Measurements from ENCODE around the gene MEOX1. TPM values are rescaled to one million over a fixed set of nuclear protein-coding genes. Genes with fewer than 3 reads are reported as not detected.

Gene MEOX1
- total and polyA plus RNA-seq, 2 of the 8 experiments (the other 6 are each of a cell fraction or from before 2014, with no cell fraction given) = not detected

DNA sequence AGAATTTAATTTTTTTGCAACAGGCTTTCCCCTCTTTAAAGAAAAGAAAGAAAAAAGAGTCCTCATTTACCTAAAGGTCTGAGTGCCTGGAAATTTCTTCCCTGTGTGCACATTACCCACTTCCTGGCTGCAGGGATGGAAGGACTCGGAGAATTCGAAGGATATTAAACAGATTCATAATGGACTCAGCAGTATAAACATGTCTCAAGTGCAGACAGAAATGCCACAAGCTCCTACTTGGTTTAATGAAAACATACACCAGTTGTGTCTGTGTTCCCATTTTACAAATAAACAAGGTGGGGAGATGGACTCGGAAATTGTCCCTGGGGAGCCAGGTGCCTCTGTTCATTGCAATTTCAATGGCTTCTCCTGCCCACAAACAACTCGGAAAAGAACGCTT, 47.2 kb downstream of the MEOX1 start:
- DNase-seq (ENCODE audit: low read depth in 1 of 2, low spot score in 2 of 2) = no peak
- peaks cover 0 to 4% of the 10 kb centered on the region in 2 experiments; a peak in 1 of 4 replicates for H3K9me3 ChIP-seq (ENCODE audit: insufficient read depth in 2 of 2, low read depth in 1 of 2, low read length in 1 of 2)
- H3K27me3 ChIP-seq (replicated peaks in 1 of 4; ENCODE audit: control insufficient read depth in 3 of 4, extremely low read depth in 1 of 4, insufficient read depth in 3 of 4, low read length in 3 of 4) = no peaks in the 10 kb centered on the region
- no peak overlapping the region for H2BK15ac ChIP-seq (ENCODE audit: low read length)
- H3K14ac ChIP-seq (ENCODE audit: insufficient read length) = no peak overlapping the region
- FAIRE-seq = no peak
- no peak overlapping the region for H2BK120ac ChIP-seq (replicated peaks; ENCODE audit: low read depth, low read length)
- H3K4me3 ChIP-seq (ENCODE audit: extremely low read depth in 1 of 4, insufficient read depth in 2 of 4, low read depth in 3 of 4, low read length in 4 of 4) = no peak overlapping the region
- no peak overlapping the region for H3K4ac ChIP-seq (replicated peaks; ENCODE audit: insufficient read length, low read depth, low read length)
- H2BK12ac ChIP-seq (ENCODE audit: low read depth, low read length) = no peak overlapping the region
- H3K9ac ChIP-seq (replicated peaks in 1 of 4; ENCODE audit: extremely low read depth in 1 of 4, low read depth in 3 of 4, low read length in 3 of 4) = no peak overlapping the region
- ChIA-PET CTCF (ENCODE audit: partially characterized antibody) (interaction anchor here (0.5 to 1.7 kb wide), 9 partner anchors 10 to 892 kb away, joined by 3 to 7 read pairs (median 3); no protein-coding TSS in a partner anchor), POLR2A (ENCODE audit: partially characterized antibody) (interaction anchor here (1.3 kb wide), 1 partner anchor 14 kb away, joined by 3 read pairs; no protein-coding TSS in a partner anchor)
- no peaks in the 10 kb centered on the region for H3K36me3 ChIP-seq (ENCODE audit: control insufficient read depth in 2 of 4, insufficient read depth in 4 of 4, low read length in 3 of 4)
- H2AK5ac ChIP-seq (ENCODE audit: low read depth, low read length) = no peak overlapping the region
- H4K20me1 ChIP-seq (replicated peaks in 1 of 2; ENCODE audit: control insufficient read depth in 1 of 2, insufficient read depth in 2 of 2, low read length in 2 of 2) = no peaks in the 10 kb centered on the region
- H3K56ac ChIP-seq (replicated peaks; ENCODE audit: insufficient read length, low read depth, low read length) = no peak overlapping the region
- H4K91ac ChIP-seq (replicated peaks; ENCODE audit: insufficient read length, low read length) = no peak overlapping the region
- no peak overlapping the region for H3K4me2 ChIP-seq (ENCODE audit: insufficient read depth in 1 of 2, low read depth in 2 of 2, low read length in 2 of 2)
- no peak overlapping the region for H4K8ac ChIP-seq (ENCODE audit: extremely low read depth, insufficient read depth, low read length)
- no peak overlapping the region for H3K23ac ChIP-seq (ENCODE audit: insufficient read length)
- H3K18ac ChIP-seq (ENCODE audit: extremely low read depth, low read length) = no peak overlapping the region
- TF ChIP-seq SAP30 (IDR thresholded peaks at IDR 0.05; ENCODE audit: insufficient read depth, insufficient replicate concordance, low read length) (no peak), SRF (IDR thresholded peaks at IDR 0.05; ENCODE audit: low read depth, low read length) (no peak), BCL11A (IDR thresholded peaks at IDR 0.05; ENCODE audit: low read depth in 2 of 2, low read length in 2 of 2) (no peak), EGR1 (IDR thresholded peaks at IDR 0.05; ENCODE audit: borderline replicate concordance, low read depth, low read length) (no peak), RNF2 (IDR thresholded peaks at IDR 0.05; ENCODE audit: borderline replicate concordance, low read depth, low read length, missing control alignments, poor library complexity, severe bottlenecking) (no peak), ZNF274 (IDR thresholded peaks at IDR 0.05; ENCODE audit: borderline replicate concordance, extremely low read depth, low read length) (no peak), FOSL1 (IDR thresholded peaks at IDR 0.05; ENCODE audit: insufficient read depth, low read depth, low read length) (no peak), BACH1 (IDR thresholded peaks at IDR 0.05; ENCODE audit: low read length) (no peak), MAFK (IDR thresholded peaks at IDR 0.05; ENCODE audit: low read depth, low read length) (no peak)
- H2BK20ac ChIP-seq (ENCODE audit: low read length) = no peak overlapping the region
- 81% methylated on average over 5 of the region's 5 CpGs; no CpG with 5 or more reads in 1 of the 2 experiments for WGBS, 2 experiments (ENCODE audit: extremely low coverage in 1 of 2, insufficient coverage in 1 of 2, insufficient read length in 1 of 2, insufficient replicate concordance in 2 of 2, low coverage in 1 of 2, low lambda C conversion rate in 2 of 2, missing lambda C conversion rate in 1 of 2)
- H4K5ac ChIP-seq (ENCODE audit: insufficient read length, low read depth, low read length) = no peak overlapping the region
- H3K4me1 ChIP-seq (replicated peaks in 1 of 4; ENCODE audit: control insufficient read depth in 3 of 4, insufficient read depth in 4 of 4, low read length in 3 of 4) = no peaks in the 10 kb centered on the region
- no peak overlapping the region for H2BK5ac ChIP-seq (ENCODE audit: low read depth, low read length)
- no peaks in the 10 kb centered on the region for H3K79me2 ChIP-seq (ENCODE audit: control insufficient read depth in 1 of 2, insufficient read depth in 2 of 2, low read length in 2 of 2)
- H2AFZ ChIP-seq (ENCODE audit: low read length) = no peak overlapping the region
- no peaks in the 10 kb centered on the region for H3K79me1 ChIP-seq (ENCODE audit: low read depth, low read length)
- H3K23me2 ChIP-seq (ENCODE audit: low read depth, low read length) = no peaks in the 10 kb centered on the region; the same call in 1 of the 2 replicates
- no peak overlapping the region for H3K27ac ChIP-seq (ENCODE audit: low read depth, low read length)
